GM19035 (cell line): ENCODE data around the gene THBS4.
A peak's percentile ranks its signal among the peaks of the same experiment; 100 is the strongest.
"Not testable (repeated sequence)": the region's sequence is repeated elsewhere in the genome, so short reads cannot be mapped to it uniquely, and the experiment has no call there.

Experiments used
- ATAC-seq: cut with Tn5 transposase; IDR thresholded peaks from one replicate; pipeline ENCODE4 v1.9.1; 2021; ENCODE audit not compliant: unreplicated experiment

Gene THBS4

GRCh38 chr5:80076131-80077050 is 41.2 kb downstream of the THBS4 start:
- no peak for ATAC-seq

- ATAC-seq = no peak
These were observed 42.0 kb downstream of the THBS4 start for GRCh38 chr5:80077051-80077714.

- ATAC-seq = no peak
These were observed 43.8 kb downstream of the THBS4 start for GRCh38 chr5:80078921-80079320.

GRCh38 chr5:80082281-80082680 is 47.1 kb downstream of the THBS4 start:
- ATAC-seq = no peak

GRCh38 chr5:80082731-80083100 is 47.6 kb downstream of the THBS4 start:
- no peak for ATAC-seq

GRCh38 chr5:80083101-80083890 is 48.1 kb downstream of the THBS4 start:
- ATAC-seq = peak; percentile 68

- no peak for ATAC-seq
These were observed 55.7 kb downstream of the THBS4 start for GRCh38 chr5:80090884-80091166.

GRCh38 chr5:80091792-80092192 is 56.6 kb downstream of the THBS4 start:
- ATAC-seq = not testable (repeated sequence)

GRCh38 chr5:80092486-80093107 is 57.4 kb downstream of the THBS4 start:
- no peak for ATAC-seq

- no peak for ATAC-seq
These were observed 58.6 kb downstream of the THBS4 start for GRCh38 chr5:80093796-80094195.

- ATAC-seq = no peak
These were observed 59.1 kb downstream of the THBS4 start for GRCh38 chr5:80094236-80094738.

GRCh38 chr5:80097451-80097850 is 62.3 kb downstream of the THBS4 start:
- no peak for ATAC-seq

GRCh38 chr5:80101993-80102392 is 66.8 kb downstream of the THBS4 start:
- ATAC-seq = no peak

GRCh38 chr5:80103371-80103770 is 68.2 kb downstream of the THBS4 start:
- no peak for ATAC-seq

GRCh38 chr5:80105698-80106439 is 70.7 kb downstream of the THBS4 start:
- no peak for ATAC-seq

- no peak for ATAC-seq
These were observed 71.8 kb downstream of the THBS4 start for GRCh38 chr5:80106916-80107315.

GRCh38 chr5:80109646-80110478 is 74.7 kb downstream of the THBS4 start:
- no peak for ATAC-seq

- ATAC-seq = not testable (repeated sequence)
These were observed 76.3 kb downstream of the THBS4 start for GRCh38 chr5:80111376-80111990.

- ATAC-seq = no peak
These were observed 79.7 kb downstream of the THBS4 start for GRCh38 chr5:80114860-80115259.
